ENCODE data around the gene CAST. TPM values are rescaled to one million over a fixed set of nuclear protein-coding genes. Genes with fewer than 3 reads are reported as not detected.

CAST gene
- total RNA-seq, 5 donors from 2014 or later (not counting 1 experiment from before 2014, with no cell fraction given) = 166 to 238 (median 191) TPM

- no peaks in the 10 kb centered on the region for H3K9me3 ChIP-seq
- H3K4me1 Mint-ChIP-seq = peaks cover 19 to 34% (median 21%) of the 10 kb centered on the region in 3 donors
- no peak overlapping the region for H3K27ac Mint-ChIP-seq
- H3K27me3 Mint-ChIP-seq = no peaks in the 10 kb centered on the region
- no peaks in the 10 kb centered on the region for H3K27me3 ChIP-seq (replicated peaks in 1 of 2; ENCODE audit: control insufficient read depth in 2 of 2, extremely low read depth in 1 of 2, insufficient read depth in 2 of 2, low read length in 1 of 2)
- POLR2A ChIA-PET = interaction anchor here in 1 of 2 donors (0.6 kb wide), 1 partner anchor 125 kb away, joined by 4 read pairs; no protein-coding TSS in a partner anchor
- no peaks in the 10 kb centered on the region for H3K9me3 Mint-ChIP-seq
- DNase-seq (no peak), ATAC-seq (replicated peaks in 1 of 4) (no peak)
- no peak overlapping the region for H3K4me3 ChIP-seq (ENCODE audit: control insufficient read depth in 1 of 2, extremely low read depth in 1 of 2, low read length in 1 of 2)
- peaks cover 0 to 11% of the 10 kb centered on the region in 2 donors for H3K36me3 ChIP-seq (ENCODE audit: control insufficient read depth in 2 of 2, extremely low read depth in 1 of 2, insufficient read depth in 1 of 2, low read length in 1 of 2)
- WGBS (ENCODE audit: insufficient coverage) = no CpG with 5 or more reads among the region's 1 CpG
- no peak overlapping the region for H3K4me3 Mint-ChIP-seq
- CTCF ChIA-PET = no interaction called here
- H3K4me1 ChIP-seq (ENCODE audit: control insufficient read depth in 1 of 2, extremely low read depth in 1 of 2, insufficient read depth in 2 of 2, low read length in 2 of 2) = peaks cover 2% of the 10 kb centered on the region in 2 experiments
- H3K36me3 Mint-ChIP-seq = peaks cover 27% of the 10 kb centered on the region
- H3K27ac ChIP-seq (ENCODE audit: low read length) = no peak overlapping the region
Measured at GRCh38 chr5:96690861-96691260, 28.7 kb downstream of the CAST start.

GRCh38 chr5:96691503-96692303 is 29.5 kb downstream of the CAST start:
- H3K27ac Mint-ChIP-seq = no peak overlapping the region
- Histone ChIP-seq H3K36me3 (ENCODE audit: control insufficient read depth in 2 of 2, extremely low read depth in 1 of 2, insufficient read depth in 1 of 2, low read length in 1 of 2) (peaks cover 0 to 6% of the 10 kb centered on the region in 2 donors), H3K27me3 (replicated peaks in 1 of 2; ENCODE audit: control insufficient read depth in 2 of 2, extremely low read depth in 1 of 2, insufficient read depth in 2 of 2, low read length in 1 of 2) (no peaks in the 10 kb centered on the region), H3K9me3 (no peaks in the 10 kb centered on the region), H3K27ac (ENCODE audit: low read length) (no peak overlapping the region), H3K4me1 (ENCODE audit: control insufficient read depth in 1 of 2, extremely low read depth in 1 of 2, insufficient read depth in 2 of 2, low read length in 2 of 2) (peaks cover 2% of the 10 kb centered on the region in 2 experiments), H3K4me3 (ENCODE audit: control insufficient read depth in 1 of 2, extremely low read depth in 1 of 2, low read length in 1 of 2) (no peak overlapping the region)
- peaks cover 11 to 25% (median 13%) of the 10 kb centered on the region in 3 donors for H3K4me1 Mint-ChIP-seq
- ChIA-PET CTCF (interaction anchor here in 1 of 2 donors (1.6 kb wide), 1 partner anchor 78 kb away, joined by 5 read pairs; no protein-coding TSS in a partner anchor), POLR2A (interaction anchor here in 1 of 2 donors (0.8 kb wide), 1 partner anchor 11 kb away, joined by 3 read pairs; no protein-coding TSS in a partner anchor)
- DNase-seq (no peak), ATAC-seq (replicated peaks in 1 of 4) (no peak)
- no CpG with 5 or more reads among the region's 2 CpGs for WGBS (ENCODE audit: insufficient coverage)
- no peaks in the 10 kb centered on the region for H3K9me3 Mint-ChIP-seq
- no peaks in the 10 kb centered on the region for H3K27me3 Mint-ChIP-seq
- H3K4me3 Mint-ChIP-seq = no peak overlapping the region
- H3K36me3 Mint-ChIP-seq = peaks cover 24% of the 10 kb centered on the region

- ChIA-PET POLR2A (interaction anchor here in 1 of 2 donors (0.8 kb wide), 1 partner anchor 11 kb away, joined by 3 read pairs; no protein-coding TSS in a partner anchor), CTCF (interaction anchor here in 1 of 2 donors (1.6 kb wide), 1 partner anchor 78 kb away, joined by 5 read pairs; no protein-coding TSS in a partner anchor)
- Mint-ChIP-seq H3K27me3 (no peaks in the 10 kb centered on the region), H3K36me3 (peaks cover 27% of the 10 kb centered on the region), H3K9me3 (no peaks in the 10 kb centered on the region), H3K27ac (peak overlapping the region in 1 of 2 donors; percentile 45), H3K4me3 (no peak overlapping the region), H3K4me1 (peaks cover 3 to 22% (median 8%) of the 10 kb centered on the region in 3 donors)
- 80% methylated on average over 2 of the region's 2 CpGs for WGBS (ENCODE audit: insufficient coverage)
- ATAC-seq (replicated peaks in 1 of 4) = no peak
- H3K4me1 ChIP-seq (ENCODE audit: control insufficient read depth in 1 of 2, extremely low read depth in 1 of 2, insufficient read depth in 2 of 2, low read length in 2 of 2) = peaks cover 0 to 2% of the 10 kb centered on the region in 2 experiments
- DNase-seq = no peak
- H3K9me3 ChIP-seq = no peaks in the 10 kb centered on the region
- no peak overlapping the region for H3K4me3 ChIP-seq (ENCODE audit: control insufficient read depth in 1 of 2, extremely low read depth in 1 of 2, low read length in 1 of 2)
- H3K27me3 ChIP-seq (replicated peaks in 1 of 2; ENCODE audit: control insufficient read depth in 2 of 2, extremely low read depth in 1 of 2, insufficient read depth in 2 of 2, low read length in 1 of 2) = no peaks in the 10 kb centered on the region
- H3K27ac ChIP-seq (ENCODE audit: low read length) = no peak overlapping the region
- H3K36me3 ChIP-seq (ENCODE audit: control insufficient read depth in 2 of 2, extremely low read depth in 1 of 2, insufficient read depth in 1 of 2, low read length in 1 of 2) = peaks cover 0 to 11% of the 10 kb centered on the region in 2 donors
Measured at GRCh38 chr5:96692441-96692840, 30.3 kb downstream of the CAST start.

- Mint-ChIP-seq H3K4me3 (no peak overlapping the region), H3K4me1 (peaks cover 21 to 44% (median 32%) of the 10 kb centered on the region in 3 donors), H3K36me3 (peaks cover 16% of the 10 kb centered on the region), H3K9me3 (no peaks in the 10 kb centered on the region), H3K27me3 (no peaks in the 10 kb centered on the region), H3K27ac (peak overlapping the region; percentile 32 to 49)
- POLR2A ChIA-PET = no interaction called here
- H3K4me3 ChIP-seq (ENCODE audit: control insufficient read depth in 1 of 2, extremely low read depth in 1 of 2, low read length in 1 of 2) = no peak overlapping the region
- no peak for DNase-seq
- no CpG with 5 or more reads among the region's 3 CpGs for WGBS (ENCODE audit: insufficient coverage)
- no peaks in the 10 kb centered on the region for H3K9me3 ChIP-seq
- H3K4me1 ChIP-seq (ENCODE audit: control insufficient read depth in 1 of 2, extremely low read depth in 1 of 2, insufficient read depth in 2 of 2, low read length in 2 of 2) = peaks cover 3 to 14% of the 10 kb centered on the region in 2 experiments
- CTCF ChIA-PET = no interaction called here
- H3K27ac ChIP-seq (ENCODE audit: low read length) = no peak overlapping the region
- H3K27me3 ChIP-seq (replicated peaks in 1 of 2; ENCODE audit: control insufficient read depth in 2 of 2, extremely low read depth in 1 of 2, insufficient read depth in 2 of 2, low read length in 1 of 2) = no peaks in the 10 kb centered on the region
- no peak for ATAC-seq (replicated peaks in 1 of 4)
- peaks cover 0 to 17% of the 10 kb centered on the region in 2 donors for H3K36me3 ChIP-seq (ENCODE audit: control insufficient read depth in 2 of 2, extremely low read depth in 1 of 2, insufficient read depth in 1 of 2, low read length in 1 of 2)
Measured at GRCh38 chr5:96699186-96699820, 37.1 kb downstream of the CAST start.

- ChIA-PET CTCF (interaction anchor here (0.6 to 2.3 kb wide), 12 partner anchors 11 to 897 kb away, joined by 3 to 23 read pairs (median 4); partner anchors contain the start of gene CAST (in 1 of the 2)), POLR2A (interaction anchor here (0.5 to 5.5 kb wide), 13 partner anchors 10 to 894 kb away, joined by 3 to 120 read pairs (median 5); partner anchors contain the start of gene CAST (in 2 of the 2))
- Histone ChIP-seq H3K36me3 (ENCODE audit: control insufficient read depth in 2 of 2, extremely low read depth in 1 of 2, insufficient read depth in 1 of 2, low read length in 1 of 2) (peaks cover 0 to 9% of the 10 kb centered on the region in 2 donors), H3K4me3 (ENCODE audit: control insufficient read depth in 1 of 2, extremely low read depth in 1 of 2, low read length in 1 of 2) (peak overlapping the region; percentile 74), H3K27me3 (replicated peaks in 1 of 2; ENCODE audit: control insufficient read depth in 2 of 2, extremely low read depth in 1 of 2, insufficient read depth in 2 of 2, low read length in 1 of 2) (no peaks in the 10 kb centered on the region), H3K9me3 (no peaks in the 10 kb centered on the region), H3K27ac (ENCODE audit: low read length) (peak overlapping the region; percentile 88), H3K4me1 (ENCODE audit: control insufficient read depth in 1 of 2, extremely low read depth in 1 of 2, insufficient read depth in 2 of 2, low read length in 2 of 2) (peaks cover 3 to 14% of the 10 kb centered on the region in 2 experiments)
- WGBS (ENCODE audit: insufficient coverage) = 4% methylated on average over 63 of the region's 70 CpGs
- no peaks in the 10 kb centered on the region for H3K27me3 Mint-ChIP-seq
- H3K4me1 Mint-ChIP-seq = peaks cover 30 to 66% (median 53%) of the 10 kb centered on the region in 3 donors
- DNase-seq = peak; percentile 36 to 85 (median 79)
- no peaks in the 10 kb centered on the region for H3K9me3 Mint-ChIP-seq
- H3K36me3 Mint-ChIP-seq = peaks cover 10% of the 10 kb centered on the region
- peak; percentile 75 to 89 (median 82) for ATAC-seq (replicated peaks in 1 of 4)
- peak overlapping the region; percentile 81 to 89 for H3K27ac Mint-ChIP-seq
- peak overlapping the region; percentile 86 to 95 (median 91) for H3K4me3 Mint-ChIP-seq
Measured at GRCh38 chr5:96702503-96703383, 40.6 kb downstream of the CAST start.
